Measurements from ENCODE around the gene TSPEAR.

DNA sequence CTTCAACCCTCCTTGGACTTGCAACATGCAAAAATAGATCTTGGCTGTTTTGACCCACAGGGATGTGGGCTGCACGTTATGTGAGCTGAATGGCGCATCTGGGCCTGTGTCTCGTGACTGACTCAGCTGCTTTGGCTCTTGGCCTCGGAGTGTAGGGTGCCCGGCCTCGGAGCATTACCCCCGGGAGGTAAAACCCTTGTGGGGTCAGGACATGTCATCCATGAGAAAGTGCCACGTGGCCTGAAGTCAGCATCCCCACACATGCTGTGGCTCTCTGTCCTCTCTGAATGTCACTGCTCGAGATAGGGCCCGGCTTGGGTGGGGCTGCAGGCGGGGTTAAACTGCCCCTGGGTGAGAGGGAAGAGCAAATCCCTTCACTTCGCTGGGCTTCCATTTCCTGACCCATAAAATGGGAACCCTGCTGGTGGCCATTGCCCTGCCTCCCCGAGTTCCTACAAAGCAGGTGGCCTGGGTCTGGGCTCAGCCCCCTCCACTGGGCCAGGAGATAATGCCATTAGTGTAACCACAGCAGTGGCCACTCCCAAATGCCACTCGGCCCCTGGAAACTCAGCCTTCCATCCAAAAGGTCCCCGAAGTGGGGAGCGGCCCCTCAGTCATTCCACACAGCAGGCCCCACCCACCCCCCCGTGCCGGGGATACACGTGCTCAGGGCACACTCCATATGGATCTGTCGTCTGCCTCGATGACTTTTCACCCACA, 22.8 kb upstream of the TSPEAR start:
- TF ChIP-seq, protein P1, sequence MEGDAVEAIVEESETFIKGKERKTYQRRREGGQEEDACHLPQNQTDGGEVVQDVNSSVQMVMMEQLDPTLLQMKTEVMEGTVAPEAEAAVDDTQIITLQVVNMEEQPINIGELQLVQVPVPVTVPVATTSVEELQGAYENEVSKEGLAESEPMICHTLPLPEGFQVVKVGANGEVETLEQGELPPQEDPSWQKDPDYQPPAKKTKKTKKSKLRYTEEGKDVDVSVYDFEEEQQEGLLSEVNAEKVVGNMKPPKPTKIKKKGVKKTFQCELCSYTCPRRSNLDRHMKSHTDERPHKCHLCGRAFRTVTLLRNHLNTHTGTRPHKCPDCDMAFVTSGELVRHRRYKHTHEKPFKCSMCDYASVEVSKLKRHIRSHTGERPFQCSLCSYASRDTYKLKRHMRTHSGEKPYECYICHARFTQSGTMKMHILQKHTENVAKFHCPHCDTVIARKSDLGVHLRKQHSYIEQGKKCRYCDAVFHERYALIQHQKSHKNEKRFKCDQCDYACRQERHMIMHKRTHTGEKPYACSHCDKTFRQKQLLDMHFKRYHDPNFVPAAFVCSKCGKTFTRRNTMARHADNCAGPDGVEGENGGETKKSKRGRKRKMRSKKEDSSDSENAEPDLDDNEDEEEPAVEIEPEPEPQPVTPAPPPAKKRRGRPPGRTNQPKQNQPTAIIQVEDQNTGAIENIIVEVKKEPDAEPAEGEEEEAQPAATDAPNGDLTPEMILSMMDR (conservative IDR thresholded peaks at IDR 0.05 in 1 of 2, IDR thresholded peaks at IDR 0.05 in 1 of 2; ENCODE audit: low read depth in 1 of 2, low read length in 2 of 2): no peak
- no peak for TF ChIP-seq EZH2 (IDR thresholded peaks at IDR 0.05; ENCODE audit: low read length, missing control alignments)

Measured in fibroblast of lung (primary cell).